ENCODE measurements around the gene GBX2.

DNA sequence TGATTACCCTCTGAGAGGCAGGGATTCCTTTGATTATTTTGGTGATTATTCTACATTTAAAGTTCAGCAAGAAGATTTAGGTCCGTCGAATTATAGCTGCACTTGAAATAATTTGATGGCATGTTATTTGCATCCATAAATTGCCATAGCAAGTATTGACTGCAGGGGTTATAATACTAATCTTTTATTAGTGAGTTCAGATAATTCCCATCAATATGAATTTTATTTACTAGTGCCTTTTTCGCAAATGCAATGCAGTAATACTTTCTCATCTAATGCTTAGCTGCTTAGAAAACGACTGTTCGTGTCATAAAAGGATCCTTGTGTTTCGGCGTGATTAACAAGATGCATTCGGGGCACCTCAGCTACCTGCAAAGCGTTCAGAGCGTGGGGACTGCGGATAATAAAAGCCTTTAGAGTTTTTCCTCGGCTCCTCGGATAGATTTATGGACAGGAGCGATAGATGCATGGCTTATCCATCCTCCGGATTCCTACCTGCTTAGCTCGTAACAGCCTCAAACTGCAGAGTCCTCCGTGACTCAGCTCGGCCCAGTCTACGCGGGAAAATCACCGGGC is 2.5 kb upstream of the GBX2 start:
- TF ChIP-seq POLR2A (IDR thresholded peaks at IDR 0.05): no peak
- TF ChIP-seq, protein P1, sequence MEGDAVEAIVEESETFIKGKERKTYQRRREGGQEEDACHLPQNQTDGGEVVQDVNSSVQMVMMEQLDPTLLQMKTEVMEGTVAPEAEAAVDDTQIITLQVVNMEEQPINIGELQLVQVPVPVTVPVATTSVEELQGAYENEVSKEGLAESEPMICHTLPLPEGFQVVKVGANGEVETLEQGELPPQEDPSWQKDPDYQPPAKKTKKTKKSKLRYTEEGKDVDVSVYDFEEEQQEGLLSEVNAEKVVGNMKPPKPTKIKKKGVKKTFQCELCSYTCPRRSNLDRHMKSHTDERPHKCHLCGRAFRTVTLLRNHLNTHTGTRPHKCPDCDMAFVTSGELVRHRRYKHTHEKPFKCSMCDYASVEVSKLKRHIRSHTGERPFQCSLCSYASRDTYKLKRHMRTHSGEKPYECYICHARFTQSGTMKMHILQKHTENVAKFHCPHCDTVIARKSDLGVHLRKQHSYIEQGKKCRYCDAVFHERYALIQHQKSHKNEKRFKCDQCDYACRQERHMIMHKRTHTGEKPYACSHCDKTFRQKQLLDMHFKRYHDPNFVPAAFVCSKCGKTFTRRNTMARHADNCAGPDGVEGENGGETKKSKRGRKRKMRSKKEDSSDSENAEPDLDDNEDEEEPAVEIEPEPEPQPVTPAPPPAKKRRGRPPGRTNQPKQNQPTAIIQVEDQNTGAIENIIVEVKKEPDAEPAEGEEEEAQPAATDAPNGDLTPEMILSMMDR (IDR thresholded peaks at IDR 0.05): no peak
